Mucosa of rectum (tissue), 2 donors: ENCODE results near the gene LIPC.

Experiments used
- H3K27ac ChIP-seq, 2 donors: one replicate each; pipeline ENCODE4 v1.7.0; 2013; ENCODE audit warnings: inconsistent platforms in 2 of 2, low read depth in 2 of 2, low read length in 2 of 2
- H3K27me3 ChIP-seq, 2 donors: one replicate each; pipeline ENCODE4 v1.7.0; 2013; ENCODE audit warnings: low read length in 2 of 2; ENCODE audit not compliant: control insufficient read depth in 2 of 2, insufficient read depth in 2 of 2
- H3K36me3 ChIP-seq, 2 donors: one replicate each; pipeline ENCODE4 v1.7.0; 2013; ENCODE audit warnings: low read length in 2 of 2; ENCODE audit not compliant: control insufficient read depth in 2 of 2, insufficient read depth in 2 of 2
- H3K4me1 ChIP-seq, 2 donors: one replicate each; pipeline ENCODE4 v1.7.0; 2013; ENCODE audit warnings: low read length in 2 of 2, mild to moderate bottlenecking in 1 of 2; ENCODE audit not compliant: control insufficient read depth in 2 of 2, insufficient read depth in 2 of 2
- H3K4me3 ChIP-seq, 2 donors: one replicate each; pipeline ENCODE4 v1.7.0; 2013; ENCODE audit warnings: low read length in 2 of 2
- H3K9ac ChIP-seq, 2 donors: one replicate each; pipeline ENCODE4 v1.7.0; 2013; ENCODE audit warnings: low read length in 2 of 2, low read depth in 1 of 2, mild to moderate bottlenecking in 1 of 2
- H3K9me3 ChIP-seq, 2 donors: one replicate each; pipeline ENCODE4 v1.7.0; 2013; ENCODE audit warnings: low read length in 2 of 2; ENCODE audit not compliant: control insufficient read depth in 2 of 2
- donor health status: healthy.
- donor health status: Normal muscosa, but diverticular disease.

Gene LIPC

DNA sequence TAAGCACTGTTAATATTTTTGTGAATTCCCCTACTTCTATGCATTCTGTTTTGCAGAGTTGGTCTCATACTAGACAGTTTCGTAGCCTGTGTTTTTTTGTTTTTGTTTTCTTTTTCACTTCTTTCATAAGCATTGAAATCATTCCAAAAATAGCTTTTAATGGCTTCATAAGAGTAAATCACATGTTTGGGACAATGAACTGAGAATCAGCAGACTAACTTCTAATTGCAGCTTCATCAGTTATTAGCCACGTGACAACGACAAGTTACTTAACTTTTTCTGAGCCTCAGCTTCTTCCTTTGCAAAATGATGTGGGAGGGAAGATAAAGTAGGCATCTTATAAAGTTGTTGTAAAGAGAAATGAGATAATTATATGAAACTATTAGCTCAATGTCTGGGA is 124.8 kb downstream of the LIPC start:
- Histone ChIP-seq H3K4me3 (no peak overlapping the region), H3K27me3 (no peaks in the 10 kb centered on the region), H3K9me3 (no peaks in the 10 kb centered on the region), H3K36me3 (no peaks in the 10 kb centered on the region), H3K9ac (no peak overlapping the region), H3K4me1 (peaks cover 23 to 38% of the 10 kb centered on the region in 2 donors), H3K27ac (no peak overlapping the region)

DNA sequence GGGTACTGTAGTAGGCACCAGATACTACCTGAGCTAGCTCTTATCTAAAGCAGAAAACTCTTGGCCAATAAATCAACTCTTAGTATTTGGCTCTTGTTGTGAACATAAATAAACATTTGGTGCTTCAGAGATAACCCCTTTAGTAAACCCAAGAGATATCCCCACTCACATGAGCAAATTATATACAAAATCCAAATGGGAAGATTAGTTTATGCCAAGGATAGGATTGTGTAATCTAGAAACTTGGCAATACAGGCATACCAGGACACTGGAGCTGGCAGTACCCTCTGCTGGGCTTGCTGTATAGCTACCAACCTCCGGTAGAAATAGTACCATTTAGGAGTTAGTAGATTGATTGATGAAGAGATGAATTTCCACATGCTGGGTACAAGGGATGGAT is 127.0 kb downstream of the LIPC start:
- no peaks in the 10 kb centered on the region for H3K36me3 ChIP-seq

DNA sequence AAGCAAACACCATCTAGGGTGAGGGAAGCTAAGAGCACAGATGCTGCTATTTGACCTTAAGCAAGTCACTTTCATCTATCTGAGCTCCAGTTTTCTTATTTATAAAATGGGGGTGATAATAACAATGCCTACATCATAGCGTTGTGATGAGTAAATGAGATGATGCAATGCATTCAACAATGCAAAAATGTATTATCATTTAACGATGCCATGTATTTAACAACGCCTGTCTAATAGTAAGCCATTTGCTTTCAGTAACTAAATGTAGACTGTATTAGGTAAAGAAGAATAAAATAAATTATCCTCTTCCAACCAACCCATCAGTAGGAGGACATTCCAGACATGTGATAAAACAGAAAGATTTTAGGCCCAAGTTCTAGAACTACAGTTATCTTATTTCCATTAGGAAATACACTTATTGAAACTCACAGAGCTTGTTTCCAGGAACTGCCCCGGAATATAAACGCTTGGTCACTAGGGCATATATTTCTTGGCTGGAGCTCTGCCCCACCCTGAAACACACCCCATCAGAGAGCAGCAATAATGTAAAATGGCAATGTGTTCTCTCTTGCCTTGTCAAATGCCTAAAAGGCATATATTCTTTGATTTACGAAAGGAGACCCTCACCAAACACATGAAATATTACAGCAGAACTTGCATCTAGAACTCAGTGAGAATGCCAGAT is 128.3 kb downstream of the LIPC start:
- Histone ChIP-seq H3K4me1 (peaks cover 17 to 25% of the 10 kb centered on the region in 2 donors), H3K9ac (no peak overlapping the region), H3K9me3 (no peaks in the 10 kb centered on the region), H3K4me3 (no peak overlapping the region), H3K27ac (peak overlapping the region; percentile 31 to 52), H3K27me3 (no peaks in the 10 kb centered on the region), H3K36me3 (no peaks in the 10 kb centered on the region)

More for the DNA sequence above, 127.0 kb downstream of the LIPC start:
- no peaks in the 10 kb centered on the region for H3K27me3 ChIP-seq
- H3K9me3 ChIP-seq = no peaks in the 10 kb centered on the region
- no peak overlapping the region for H3K9ac ChIP-seq
- H3K4me1 ChIP-seq = peaks cover 17 to 25% of the 10 kb centered on the region in 2 donors
- no peak overlapping the region for H3K4me3 ChIP-seq
- H3K27ac ChIP-seq = no peak overlapping the region

DNA sequence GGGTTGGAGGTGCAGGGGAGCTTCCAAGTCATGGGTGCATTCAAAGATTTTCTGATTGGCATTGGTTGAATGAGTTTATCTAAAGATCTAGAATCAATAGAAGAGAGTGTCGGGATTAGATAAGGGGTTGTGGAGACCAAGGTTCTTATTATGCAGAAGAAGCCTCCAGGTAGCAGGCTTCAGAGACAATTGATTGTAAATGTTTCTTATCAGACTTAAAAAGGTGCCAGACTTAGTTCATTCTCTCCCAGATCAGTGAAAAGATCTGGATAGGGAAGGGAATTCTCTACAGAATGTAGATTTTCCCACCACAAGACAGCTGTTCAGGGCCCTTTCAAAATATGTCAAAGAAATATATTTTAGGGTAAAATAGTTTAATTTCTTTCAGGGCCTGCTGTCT is 129.5 kb downstream of the LIPC start:
- H3K27ac ChIP-seq = no peak overlapping the region

DNA sequence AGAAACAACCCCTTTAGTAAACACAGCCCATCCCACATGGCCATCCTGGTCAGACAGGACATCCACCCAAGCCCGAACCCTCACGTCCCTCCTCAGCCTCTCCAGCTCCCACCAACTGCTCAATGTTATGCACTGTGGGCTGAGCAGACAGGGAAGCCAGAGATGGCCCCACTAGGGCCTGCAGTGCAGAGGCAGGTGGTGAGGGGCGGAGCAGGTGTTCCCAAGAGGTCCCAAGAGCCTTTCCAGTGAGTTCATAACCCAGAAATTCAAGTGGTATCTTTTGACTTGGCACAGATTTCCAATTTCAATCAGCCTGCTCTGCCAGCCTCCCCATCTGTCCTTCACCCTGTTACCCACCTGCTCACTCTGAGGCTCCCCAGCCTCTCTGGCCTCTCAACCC is 130.3 kb downstream of the LIPC start:
- no peaks in the 10 kb centered on the region for H3K27me3 ChIP-seq
- no peaks in the 10 kb centered on the region for H3K9me3 ChIP-seq
- H3K27ac ChIP-seq = no peak overlapping the region
- no peaks in the 10 kb centered on the region for H3K36me3 ChIP-seq
- H3K4me1 ChIP-seq = peaks cover 12 to 18% of the 10 kb centered on the region in 2 donors
- no peak overlapping the region for H3K9ac ChIP-seq
- no peak overlapping the region for H3K4me3 ChIP-seq

More for the DNA sequence above, 129.5 kb downstream of the LIPC start:
- Histone ChIP-seq H3K9me3 (no peaks in the 10 kb centered on the region), H3K4me3 (no peak overlapping the region), H3K27me3 (no peaks in the 10 kb centered on the region), H3K9ac (no peak overlapping the region), H3K4me1 (peaks cover 12 to 18% of the 10 kb centered on the region in 2 donors), H3K36me3 (no peaks in the 10 kb centered on the region)

DNA sequence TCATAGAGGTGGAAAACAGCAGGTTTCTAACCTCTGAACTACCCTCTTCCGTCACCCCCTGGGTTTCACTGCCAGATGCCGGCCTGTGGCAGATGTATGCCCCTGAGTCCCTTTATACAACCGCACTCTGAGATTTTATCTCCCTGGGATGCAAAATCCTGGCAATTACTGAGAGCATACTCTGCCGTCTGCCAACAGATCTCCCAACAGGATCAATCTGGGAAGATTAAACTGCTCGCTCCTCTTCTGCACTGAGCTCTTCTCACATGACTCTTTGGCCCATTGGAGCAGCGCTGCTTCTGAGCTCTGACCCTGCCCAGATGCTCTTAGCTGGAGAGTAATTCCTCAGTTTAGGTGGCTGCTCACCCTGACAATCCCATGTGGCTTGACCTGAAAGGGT is 133.2 kb downstream of the LIPC start:
- no peak overlapping the region for H3K27ac ChIP-seq
- no peak overlapping the region for H3K4me3 ChIP-seq
- no peaks in the 10 kb centered on the region for H3K27me3 ChIP-seq
- no peaks in the 10 kb centered on the region for H3K9me3 ChIP-seq
- H3K36me3 ChIP-seq = no peaks in the 10 kb centered on the region
- peaks cover 8 to 17% of the 10 kb centered on the region in 2 donors for H3K4me1 ChIP-seq
- H3K9ac ChIP-seq = no peak overlapping the region

DNA sequence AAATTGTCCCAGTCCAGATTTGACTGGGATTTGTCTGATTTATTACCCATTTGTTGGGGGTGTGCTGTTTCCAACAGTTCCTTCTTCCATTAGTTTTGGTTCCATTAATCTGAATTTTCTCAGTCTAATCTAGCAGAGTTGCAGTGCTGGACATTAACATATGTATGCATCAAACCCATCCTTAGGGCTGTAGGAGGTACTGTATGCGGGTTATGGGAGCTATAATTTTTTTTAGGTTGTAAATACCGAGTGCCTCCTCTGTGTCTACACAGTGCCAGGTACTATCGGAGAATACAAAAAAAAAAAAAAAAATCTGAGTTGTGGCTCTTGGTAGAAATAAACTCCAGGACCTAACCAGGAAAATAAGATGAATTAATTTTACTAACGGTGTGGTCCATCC is 133.8 kb downstream of the LIPC start:
- H3K27ac ChIP-seq = no peak overlapping the region
- H3K36me3 ChIP-seq = no peaks in the 10 kb centered on the region
- H3K27me3 ChIP-seq = no peaks in the 10 kb centered on the region
- H3K9ac ChIP-seq = no peak overlapping the region
- no peaks in the 10 kb centered on the region for H3K9me3 ChIP-seq
- peaks cover 2 to 13% of the 10 kb centered on the region in 2 donors for H3K4me1 ChIP-seq
- H3K4me3 ChIP-seq = no peak overlapping the region

DNA sequence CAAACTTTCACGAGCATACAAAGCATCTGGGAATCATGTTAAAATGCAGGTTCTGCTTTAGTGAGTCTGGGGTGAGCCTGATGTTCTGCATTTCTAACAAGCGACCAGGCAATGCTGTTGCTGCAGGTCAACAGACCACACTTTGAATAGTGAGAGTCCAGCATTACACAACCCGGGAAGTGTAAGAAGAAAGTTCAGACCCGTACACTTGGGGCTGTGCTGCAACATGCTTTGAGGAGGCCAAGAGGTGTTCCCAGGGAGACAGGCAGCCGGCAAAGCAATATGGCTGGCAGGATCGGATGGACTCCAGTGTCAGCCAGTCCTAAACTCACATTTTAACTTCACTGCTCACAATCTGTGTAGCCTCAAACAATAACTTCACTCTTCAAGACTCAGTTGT is 134.2 kb downstream of the LIPC start:
- Histone ChIP-seq H3K27me3 (no peaks in the 10 kb centered on the region), H3K36me3 (no peaks in the 10 kb centered on the region), H3K9ac (no peak overlapping the region), H3K27ac (no peak overlapping the region), H3K9me3 (no peaks in the 10 kb centered on the region), H3K4me1 (peaks cover 0 to 10% of the 10 kb centered on the region in 2 donors), H3K4me3 (no peak overlapping the region)

DNA sequence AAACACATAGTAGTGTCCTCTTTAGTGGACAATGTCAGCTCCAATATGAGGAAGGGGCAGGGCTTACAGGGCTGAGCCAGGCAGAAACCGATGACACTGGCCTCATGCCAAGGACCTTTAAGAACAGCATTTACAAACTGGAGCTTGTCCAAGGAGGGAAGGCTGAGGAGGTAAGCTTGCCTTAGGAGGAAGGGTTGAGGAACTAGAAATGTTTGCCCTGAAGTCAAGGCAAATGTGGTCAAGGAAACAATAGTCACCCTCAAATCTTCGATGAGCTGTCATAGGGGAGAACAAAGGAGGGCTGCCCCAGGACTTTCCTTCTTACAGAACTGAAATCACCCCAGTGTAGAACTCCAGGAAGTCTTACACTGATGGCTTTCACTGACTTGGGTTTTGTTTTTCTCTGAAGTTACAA is 136.4 kb downstream of the LIPC start:
- Histone ChIP-seq H3K4me1 (peaks cover 2 to 9% of the 10 kb centered on the region in 2 donors), H3K9me3 (no peaks in the 10 kb centered on the region), H3K36me3 (no peaks in the 10 kb centered on the region), H3K27me3 (no peaks in the 10 kb centered on the region), H3K27ac (peak overlapping the region in 1 of 2 donors; percentile 46), H3K9ac (no peak overlapping the region), H3K4me3 (no peak overlapping the region)

DNA sequence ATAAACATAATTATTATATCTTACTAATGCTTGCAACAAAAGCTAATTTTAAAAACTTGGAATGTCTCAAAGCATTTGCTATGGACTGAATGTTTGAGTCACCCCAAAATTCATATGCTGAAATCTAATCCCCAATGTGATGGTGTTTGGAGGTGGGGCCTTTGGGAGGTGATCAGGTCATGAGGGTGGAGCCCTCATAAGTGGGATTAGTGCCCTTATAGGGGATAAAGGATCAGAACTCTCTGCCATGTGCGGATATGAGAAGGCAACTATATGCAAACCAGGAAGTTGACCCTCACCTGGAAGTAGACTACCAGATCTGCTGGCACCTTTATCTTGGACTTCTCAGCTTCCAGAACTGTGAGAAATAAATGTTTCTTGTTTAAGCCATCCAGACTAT is 137.7 kb downstream of the LIPC start:
- no peaks in the 10 kb centered on the region for H3K36me3 ChIP-seq
- peaks cover 12 to 20% of the 10 kb centered on the region in 2 donors for H3K4me1 ChIP-seq
- H3K4me3 ChIP-seq = no peak overlapping the region
- H3K9me3 ChIP-seq = no peaks in the 10 kb centered on the region
- no peak overlapping the region for H3K9ac ChIP-seq
- H3K27me3 ChIP-seq = no peaks in the 10 kb centered on the region
- H3K27ac ChIP-seq = no peak overlapping the region
